Measurements from ENCODE around the gene PPM1H. TPM values are rescaled to one million over a fixed set of nuclear protein-coding genes. Genes with fewer than 3 reads are reported as not detected.

PPM1H gene
- total and polyA plus RNA-seq, 12 donors = 0.81 to 5.5 (median 2.6) TPM

DNA sequence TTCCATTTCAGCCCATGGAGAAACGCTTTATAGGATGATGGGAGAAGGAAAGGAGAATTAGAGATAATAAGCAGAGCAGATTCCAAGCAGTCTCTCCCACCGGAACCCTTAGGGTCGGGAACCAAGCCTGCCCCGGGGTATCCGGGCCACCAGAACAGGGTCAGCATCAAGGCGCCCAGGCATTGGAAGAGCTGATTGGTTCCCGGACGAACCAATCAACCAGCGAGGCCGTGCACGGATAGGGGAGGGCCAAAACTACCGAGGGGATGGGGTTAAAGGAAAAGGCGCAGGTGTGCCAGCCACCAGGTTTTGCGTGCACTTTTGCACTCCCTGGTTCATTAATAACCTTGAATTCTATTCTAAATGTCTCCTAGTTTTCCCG, 1.7 kb downstream of the PPM1H start:
- Histone ChIP-seq H3K27ac (no peak overlapping the region), H3K4me1 (replicated peaks in 1 of 2) (peaks cover 7 to 12% of the 10 kb centered on the region in 2 donors), H3K27me3 (no peaks in the 10 kb centered on the region), H3K4me3 (peak overlapping the region in 2 of 4 donors; percentile 91 to 92), H3K9me3 (replicated peaks in 1 of 3) (no peaks in the 10 kb centered on the region), H3K36me3 (replicated peaks in 1 of 2) (no peaks in the 10 kb centered on the region)
- TF ChIP-seq POLR2A (IDR thresholded peaks at IDR 0.05) = no peak
- TF ChIP-seq, protein P1, sequence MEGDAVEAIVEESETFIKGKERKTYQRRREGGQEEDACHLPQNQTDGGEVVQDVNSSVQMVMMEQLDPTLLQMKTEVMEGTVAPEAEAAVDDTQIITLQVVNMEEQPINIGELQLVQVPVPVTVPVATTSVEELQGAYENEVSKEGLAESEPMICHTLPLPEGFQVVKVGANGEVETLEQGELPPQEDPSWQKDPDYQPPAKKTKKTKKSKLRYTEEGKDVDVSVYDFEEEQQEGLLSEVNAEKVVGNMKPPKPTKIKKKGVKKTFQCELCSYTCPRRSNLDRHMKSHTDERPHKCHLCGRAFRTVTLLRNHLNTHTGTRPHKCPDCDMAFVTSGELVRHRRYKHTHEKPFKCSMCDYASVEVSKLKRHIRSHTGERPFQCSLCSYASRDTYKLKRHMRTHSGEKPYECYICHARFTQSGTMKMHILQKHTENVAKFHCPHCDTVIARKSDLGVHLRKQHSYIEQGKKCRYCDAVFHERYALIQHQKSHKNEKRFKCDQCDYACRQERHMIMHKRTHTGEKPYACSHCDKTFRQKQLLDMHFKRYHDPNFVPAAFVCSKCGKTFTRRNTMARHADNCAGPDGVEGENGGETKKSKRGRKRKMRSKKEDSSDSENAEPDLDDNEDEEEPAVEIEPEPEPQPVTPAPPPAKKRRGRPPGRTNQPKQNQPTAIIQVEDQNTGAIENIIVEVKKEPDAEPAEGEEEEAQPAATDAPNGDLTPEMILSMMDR (IDR thresholded peaks at IDR 0.05) = no peak
- peak in 4 of 7 donors; percentile 17 to 60 (median 22) for DNase-seq
- intact Hi-C loops (cut with DNase I) = loop anchor here in 1 of 2 donors (10.0 kb wide), 1 partner anchor 118 kb away; no protein-coding TSS in a partner anchor
- 1 to 2% (median 2%) methylated on average over 8 to 15 of the region's 15 CpGs for WGBS, 4 donors

GRCh38 chr12:62931477-62931876, 3.5 kb downstream of the PPM1H start:
- 73 to 81% (median 78%) methylated on average over 3 of the region's 3 CpGs for WGBS, 4 donors
- DNase-seq = no peak
- Histone ChIP-seq H3K36me3 (replicated peaks in 1 of 2) (no peaks in the 10 kb centered on the region), H3K27me3 (no peaks in the 10 kb centered on the region), H3K9me3 (replicated peaks in 1 of 3) (no peaks in the 10 kb centered on the region), H3K4me1 (replicated peaks in 1 of 2) (peaks cover 7 to 12% of the 10 kb centered on the region in 2 donors), H3K4me3 (no peak overlapping the region), H3K27ac (no peak overlapping the region)
- no peak for TF ChIP-seq POLR2A (IDR thresholded peaks at IDR 0.05)
- TF ChIP-seq, protein P1 (IDR thresholded peaks at IDR 0.05) = no peak
- intact Hi-C loops (cut with DNase I) = loop anchor here in 1 of 2 donors (10.0 kb wide), 1 partner anchor 117 kb away; no protein-coding TSS in a partner anchor

DNA sequence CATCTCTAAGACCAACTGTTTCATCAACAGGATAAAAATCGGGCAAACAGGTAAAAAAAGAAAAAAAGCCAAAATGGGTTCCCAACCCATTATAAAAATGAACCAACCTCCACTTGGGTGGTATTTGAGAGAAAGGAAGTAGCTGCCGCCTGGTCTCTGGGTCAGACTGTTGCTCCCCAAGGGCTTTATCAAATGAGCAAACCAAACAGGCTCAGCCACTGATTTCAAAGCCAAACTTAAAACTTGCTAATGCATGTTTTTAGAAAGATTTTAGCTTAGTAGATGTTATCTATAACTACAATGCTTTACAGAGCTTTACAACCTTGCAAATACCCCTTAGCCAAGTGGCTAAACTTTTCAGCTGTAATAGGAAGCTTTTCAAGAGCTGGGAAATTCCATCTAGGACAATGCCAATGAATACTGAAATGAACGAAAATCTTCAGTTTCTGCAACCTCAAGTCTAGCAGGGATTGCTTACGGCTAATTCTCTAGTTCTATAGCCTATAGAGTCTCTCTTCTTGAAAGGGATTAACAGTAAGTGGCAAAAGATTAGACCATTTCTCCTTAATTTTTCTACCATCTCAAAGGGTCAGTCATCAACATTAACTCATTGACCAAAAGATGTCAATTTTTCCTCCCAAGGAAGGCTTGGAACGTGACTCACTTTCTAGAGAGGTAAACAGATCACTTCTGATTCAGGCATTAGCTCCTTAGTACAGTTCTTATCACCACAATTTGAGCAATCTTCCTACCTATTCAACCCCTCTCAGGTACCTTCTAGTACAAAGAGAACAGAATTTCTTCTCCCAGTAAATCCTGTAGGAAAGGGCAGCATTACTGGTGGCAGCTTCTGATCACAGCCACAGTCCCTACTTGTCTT, 4.2 kb downstream of the PPM1H start:
- no peak for TF ChIP-seq POLR2A (IDR thresholded peaks at IDR 0.05)
- TF ChIP-seq, protein P1 (IDR thresholded peaks at IDR 0.05) = no peak
- Histone ChIP-seq H3K36me3 (replicated peaks in 1 of 2) (no peaks in the 10 kb centered on the region), H3K27me3 (no peaks in the 10 kb centered on the region), H3K27ac (no peak overlapping the region), H3K9me3 (replicated peaks in 1 of 3) (no peaks in the 10 kb centered on the region), H3K4me1 (replicated peaks in 1 of 2) (peaks cover 7 to 12% of the 10 kb centered on the region in 2 donors), H3K4me3 (no peak overlapping the region)
- DNase-seq = no peak
- 59 to 64% (median 62%) methylated on average over 5 of the region's 5 CpGs for WGBS, 4 donors
- intact Hi-C loops (cut with DNase I) = loop anchor here in 1 of 2 donors (10.0 kb wide), 1 partner anchor 116 kb away; no protein-coding TSS in a partner anchor

DNA sequence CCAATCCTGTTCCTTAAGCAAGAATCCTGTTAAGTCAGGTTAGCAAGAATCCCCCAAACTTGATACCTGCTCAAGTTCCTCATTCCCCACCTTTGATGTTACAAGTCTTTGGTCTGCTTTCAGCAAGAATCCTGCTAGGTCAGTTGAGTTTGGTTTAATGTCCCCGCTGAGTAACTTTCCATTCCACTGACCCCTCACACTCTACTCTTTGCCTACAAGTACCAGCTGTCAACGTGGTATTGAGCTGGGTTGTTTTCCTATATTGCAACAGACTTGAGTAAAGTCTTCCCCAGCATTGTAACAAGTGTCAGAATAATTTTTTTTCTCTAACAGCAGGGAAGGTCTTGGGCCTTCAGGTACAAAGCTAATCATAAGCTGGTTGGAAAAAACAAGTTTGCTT, 6.3 kb downstream of the PPM1H start:
- Histone ChIP-seq H3K27me3 (no peaks in the 10 kb centered on the region), H3K27ac (no peak overlapping the region), H3K4me1 (replicated peaks in 1 of 2) (peaks cover 7% of the 10 kb centered on the region in 2 donors), H3K9me3 (replicated peaks in 1 of 3) (no peaks in the 10 kb centered on the region), H3K4me3 (no peak overlapping the region), H3K36me3 (replicated peaks in 1 of 2) (no peaks in the 10 kb centered on the region)
- no peak for DNase-seq
- intact Hi-C loops (cut with DNase I) = no loop called here
- TF ChIP-seq, protein P1 (IDR thresholded peaks at IDR 0.05) = no peak
- TF ChIP-seq POLR2A (IDR thresholded peaks at IDR 0.05) = no peak
- 72 to 90% (median 76%) methylated on average over 2 of the region's 2 CpGs for WGBS, 4 donors

Data from adrenal gland (tissue), 12 donors.